ENCODE data around the gene TPSD1. TPM values are rescaled to one million over a fixed set of nuclear protein-coding genes. Genes with fewer than 3 reads are reported as not detected.
A peak's percentile ranks its signal among the peaks of the same experiment; 100 is the strongest.
"Not testable (repeated sequence)": the region's sequence is repeated elsewhere in the genome, so short reads cannot be mapped to it uniquely, and the experiment has no call there.

The TPSD1 gene
- total RNA-seq, 5 donors from 2014 or later (not counting 1 experiment from before 2014, with no cell fraction given), result 0.28 to 0.40 (median 0.31) TPM; not detected in 1

DNA sequence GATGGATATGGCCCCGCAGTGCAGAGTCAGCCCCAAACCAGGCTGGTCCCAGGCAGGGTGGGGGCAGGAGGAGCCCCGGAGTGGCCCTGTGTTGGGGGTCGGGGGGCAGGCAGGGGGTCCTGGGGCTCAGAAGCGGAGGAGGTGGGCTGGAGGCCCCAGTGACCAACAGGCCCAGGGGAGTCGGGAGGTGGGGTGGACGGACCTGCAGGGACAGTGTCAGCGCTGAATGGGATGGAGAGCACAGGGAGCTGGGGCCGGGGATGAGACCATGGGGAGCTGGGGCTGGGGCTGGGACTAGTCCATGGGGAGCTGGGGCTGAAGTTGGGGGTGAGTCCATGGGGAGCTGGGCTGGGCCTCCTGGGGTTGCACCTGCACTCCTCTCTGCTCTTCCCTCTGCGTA, 16.3 kb upstream of the TPSD1 start:
- H3K36me3 Mint-ChIP-seq; H3K4me3 Mint-ChIP-seq; H3K4me1 ChIP-seq (ENCODE audit: control insufficient read depth in 1 of 2, extremely low read depth in 1 of 2, insufficient read depth in 2 of 2, low read length in 2 of 2); H3K27ac Mint-ChIP-seq; H3K36me3 ChIP-seq (ENCODE audit: control insufficient read depth in 2 of 2, extremely low read depth in 1 of 2, insufficient read depth in 1 of 2, low read length in 1 of 2); ATAC-seq (replicated peaks in 1 of 4); H3K27me3 Mint-ChIP-seq; H3K27ac ChIP-seq (ENCODE audit: low read length); H3K4me1 Mint-ChIP-seq; H3K27me3 ChIP-seq (replicated peaks in 1 of 2; ENCODE audit: control insufficient read depth in 2 of 2, extremely low read depth in 1 of 2, insufficient read depth in 2 of 2, low read length in 1 of 2); CTCF ChIA-PET; H3K9me3 Mint-ChIP-seq; H3K4me3 ChIP-seq (ENCODE audit: control insufficient read depth in 1 of 2, extremely low read depth in 1 of 2, low read length in 1 of 2); H3K9me3 ChIP-seq; POLR2A ChIA-PET: not testable (repeated sequence)
- DNase-seq, result peak in 2 of 35 experiments; percentile 2 to 8
- 70% methylated on average over 4 of the region's 9 CpGs for WGBS (ENCODE audit: insufficient coverage)

DNA sequence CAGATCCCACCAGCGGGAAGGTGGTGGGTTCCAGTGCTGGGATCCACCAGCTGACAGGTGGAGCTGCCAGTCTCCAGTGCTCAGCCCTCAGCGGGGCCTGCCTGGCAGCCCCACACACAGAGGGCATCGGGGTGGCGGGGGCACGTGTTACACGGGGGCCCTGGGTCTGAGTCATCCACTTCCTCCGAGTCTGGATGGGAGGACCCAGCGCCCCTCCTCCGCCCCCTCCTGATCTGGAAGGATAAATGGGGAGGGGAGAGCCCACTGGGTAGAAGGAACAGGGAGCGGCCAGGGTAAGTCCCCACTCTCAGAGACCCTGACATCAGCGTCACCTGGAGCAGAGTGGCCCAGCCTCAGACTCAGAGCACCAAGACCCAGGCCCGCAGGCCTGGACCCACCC, 15.4 kb upstream of the TPSD1 start, which contains the start of gene TPSAB1:
TSS of gene TPSAB1 (plus strand) at position 270 of the 400 bp plus-strand sequence. CDS start 234 bp downstream, outside the sequence.
- H3K27ac ChIP-seq (ENCODE audit: low read length); H3K4me1 Mint-ChIP-seq; H3K4me1 ChIP-seq (ENCODE audit: control insufficient read depth in 1 of 2, extremely low read depth in 1 of 2, insufficient read depth in 2 of 2, low read length in 2 of 2); ATAC-seq (replicated peaks in 1 of 4); H3K9me3 Mint-ChIP-seq; H3K4me3 ChIP-seq (ENCODE audit: control insufficient read depth in 1 of 2, extremely low read depth in 1 of 2, low read length in 1 of 2); H3K36me3 Mint-ChIP-seq; H3K9me3 ChIP-seq; H3K4me3 Mint-ChIP-seq; POLR2A ChIA-PET; H3K27ac Mint-ChIP-seq; H3K36me3 ChIP-seq (ENCODE audit: control insufficient read depth in 2 of 2, extremely low read depth in 1 of 2, insufficient read depth in 1 of 2, low read length in 1 of 2); CTCF ChIA-PET; H3K27me3 Mint-ChIP-seq: not testable (repeated sequence)
- DNase-seq, result peak in 1 of 35 experiments; percentile 2
- H3K27me3 ChIP-seq (replicated peaks in 1 of 2; ENCODE audit: control insufficient read depth in 2 of 2, extremely low read depth in 1 of 2, insufficient read depth in 2 of 2, low read length in 1 of 2), result peaks cover 0 to 13% of the 10 kb centered on the region in 2 experiments
- no CpG with 5 or more reads among the region's 12 CpGs for WGBS (ENCODE audit: insufficient coverage)

DNA sequence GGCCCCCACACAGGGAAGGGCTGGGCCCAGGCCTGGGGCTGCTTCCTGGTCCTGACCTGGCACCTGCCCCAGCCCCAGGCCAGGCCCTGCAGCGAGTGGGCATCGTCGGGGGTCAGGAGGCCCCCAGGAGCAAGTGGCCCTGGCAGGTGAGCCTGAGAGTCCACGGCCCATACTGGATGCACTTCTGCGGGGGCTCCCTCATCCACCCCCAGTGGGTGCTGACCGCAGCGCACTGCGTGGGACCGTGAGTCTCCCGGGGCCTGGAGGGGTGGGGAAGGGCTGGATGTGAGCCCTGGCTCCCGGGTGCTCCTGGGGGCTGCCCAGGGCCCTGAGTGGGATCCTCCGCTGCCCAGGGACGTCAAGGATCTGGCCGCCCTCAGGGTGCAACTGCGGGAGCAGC, 14.8 kb upstream of the TPSD1 start:
- H3K27me3 Mint-ChIP-seq; H3K9me3 Mint-ChIP-seq; ATAC-seq (replicated peaks in 1 of 4); POLR2A ChIA-PET; H3K9me3 ChIP-seq; DNase-seq; CTCF ChIA-PET; H3K36me3 ChIP-seq (ENCODE audit: control insufficient read depth in 2 of 2, extremely low read depth in 1 of 2, insufficient read depth in 1 of 2, low read length in 1 of 2); H3K27ac Mint-ChIP-seq; H3K4me3 ChIP-seq (ENCODE audit: control insufficient read depth in 1 of 2, extremely low read depth in 1 of 2, low read length in 1 of 2); H3K27ac ChIP-seq (ENCODE audit: low read length); H3K4me1 Mint-ChIP-seq; H3K4me3 Mint-ChIP-seq; H3K36me3 Mint-ChIP-seq: not testable (repeated sequence)
- WGBS (ENCODE audit: insufficient coverage), result no CpG with 5 or more reads among the region's 15 CpGs
- H3K4me1 ChIP-seq (ENCODE audit: control insufficient read depth in 1 of 2, extremely low read depth in 1 of 2, insufficient read depth in 2 of 2, low read length in 2 of 2), result peaks cover 0 to 11% of the 10 kb centered on the region in 2 experiments
- peaks cover 0 to 17% of the 10 kb centered on the region in 2 experiments for H3K27me3 ChIP-seq (replicated peaks in 1 of 2; ENCODE audit: control insufficient read depth in 2 of 2, extremely low read depth in 1 of 2, insufficient read depth in 2 of 2, low read length in 1 of 2)

DNA sequence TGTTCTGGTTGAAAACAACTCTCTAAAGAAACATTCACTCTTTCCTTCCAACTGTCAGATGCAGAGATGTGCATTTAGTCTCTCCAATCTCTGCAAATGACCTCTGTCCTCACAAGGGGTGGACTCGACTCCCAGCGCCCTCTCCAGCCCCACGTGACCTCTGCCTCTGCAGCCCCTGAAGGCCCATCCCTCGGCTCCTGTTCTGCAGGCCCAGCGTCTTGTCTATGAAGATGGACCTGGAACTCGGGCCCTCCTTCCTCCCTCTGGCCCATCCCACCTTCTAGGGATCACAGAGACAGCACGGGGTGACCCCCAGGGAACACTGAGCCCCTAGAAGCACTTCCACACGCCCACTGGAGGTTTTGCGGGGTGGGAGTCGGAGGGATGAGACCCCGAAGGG, 12.5 kb upstream of the TPSD1 start:
- ATAC-seq (replicated peaks in 1 of 4); H3K36me3 ChIP-seq (ENCODE audit: control insufficient read depth in 2 of 2, extremely low read depth in 1 of 2, insufficient read depth in 1 of 2, low read length in 1 of 2); H3K4me1 Mint-ChIP-seq; H3K27ac Mint-ChIP-seq; H3K9me3 Mint-ChIP-seq; CTCF ChIA-PET; H3K36me3 Mint-ChIP-seq; H3K27ac ChIP-seq (ENCODE audit: low read length); H3K27me3 Mint-ChIP-seq; H3K9me3 ChIP-seq; H3K4me3 Mint-ChIP-seq; DNase-seq; POLR2A ChIA-PET; H3K4me3 ChIP-seq (ENCODE audit: control insufficient read depth in 1 of 2, extremely low read depth in 1 of 2, low read length in 1 of 2): not testable (repeated sequence)
- Histone ChIP-seq H3K27me3 (replicated peaks in 1 of 2; ENCODE audit: control insufficient read depth in 2 of 2, extremely low read depth in 1 of 2, insufficient read depth in 2 of 2, low read length in 1 of 2) (peaks cover 0 to 25% of the 10 kb centered on the region in 2 experiments), H3K4me1 (ENCODE audit: control insufficient read depth in 1 of 2, extremely low read depth in 1 of 2, insufficient read depth in 2 of 2, low read length in 2 of 2) (peaks cover 0 to 11% of the 10 kb centered on the region in 2 experiments)
- WGBS (ENCODE audit: insufficient coverage), result no CpG with 5 or more reads among the region's 11 CpGs

DNA sequence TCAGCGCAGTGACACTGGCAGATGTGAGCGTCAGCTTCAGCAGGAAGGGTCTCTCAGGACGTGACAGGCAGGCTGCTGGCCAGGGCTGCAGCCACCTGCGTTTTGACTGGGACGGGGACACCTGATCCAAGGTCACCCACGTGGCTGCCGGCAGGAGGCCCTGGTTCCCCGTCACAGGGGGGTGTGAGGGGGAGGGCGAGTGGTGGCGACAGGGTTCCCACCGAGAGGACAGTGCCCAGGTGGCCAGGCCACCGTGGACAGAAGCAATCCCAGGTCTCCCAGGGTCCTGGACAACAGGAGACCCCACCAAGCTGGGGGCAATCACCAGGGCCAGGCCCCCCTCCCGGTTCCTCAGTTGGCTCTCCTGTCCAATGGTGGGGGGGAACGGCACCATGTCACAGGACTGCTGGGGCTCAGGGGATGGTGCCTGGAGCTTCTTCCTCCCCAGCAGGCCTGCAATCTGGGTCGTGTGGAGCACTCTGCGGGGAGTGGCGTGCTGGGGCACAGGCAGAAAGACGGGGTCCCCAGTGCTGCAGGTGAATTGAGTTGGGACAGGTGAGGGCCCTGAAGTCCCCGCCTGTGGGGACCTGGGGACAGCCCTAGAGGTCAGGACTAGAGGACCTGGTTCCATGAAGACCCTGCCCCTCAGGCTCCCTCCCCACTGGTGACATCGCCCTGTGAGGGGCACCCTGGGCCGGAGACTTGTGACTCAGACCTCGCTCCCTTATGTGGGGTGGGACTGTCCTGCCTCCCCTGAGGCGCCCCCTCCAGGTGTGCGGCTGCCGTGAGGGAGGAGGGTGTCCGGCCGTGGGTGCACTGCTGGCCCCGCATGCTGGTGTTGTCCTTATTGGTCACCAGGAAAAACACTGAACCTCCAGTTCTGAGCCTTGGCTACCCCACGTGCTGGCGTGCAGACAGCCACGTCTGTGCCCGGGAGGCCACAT, 11.7 kb upstream of the TPSD1 start:
- DNase-seq; H3K27ac ChIP-seq (ENCODE audit: low read length); H3K4me3 Mint-ChIP-seq; ATAC-seq (replicated peaks in 1 of 4); H3K36me3 ChIP-seq (ENCODE audit: control insufficient read depth in 2 of 2, extremely low read depth in 1 of 2, insufficient read depth in 1 of 2, low read length in 1 of 2); POLR2A ChIA-PET; H3K4me1 Mint-ChIP-seq; H3K9me3 Mint-ChIP-seq; H3K27ac Mint-ChIP-seq; CTCF ChIA-PET; H3K36me3 Mint-ChIP-seq; H3K27me3 Mint-ChIP-seq; H3K4me3 ChIP-seq (ENCODE audit: control insufficient read depth in 1 of 2, extremely low read depth in 1 of 2, low read length in 1 of 2); H3K9me3 ChIP-seq: not testable (repeated sequence)
- Histone ChIP-seq H3K27me3 (replicated peaks in 1 of 2; ENCODE audit: control insufficient read depth in 2 of 2, extremely low read depth in 1 of 2, insufficient read depth in 2 of 2, low read length in 1 of 2) (peaks cover 0 to 24% of the 10 kb centered on the region in 2 experiments), H3K4me1 (ENCODE audit: control insufficient read depth in 1 of 2, extremely low read depth in 1 of 2, insufficient read depth in 2 of 2, low read length in 2 of 2) (peaks cover 0 to 11% of the 10 kb centered on the region in 2 experiments)
- 69% methylated on average over 12 of the region's 32 CpGs for WGBS (ENCODE audit: insufficient coverage)

DNA sequence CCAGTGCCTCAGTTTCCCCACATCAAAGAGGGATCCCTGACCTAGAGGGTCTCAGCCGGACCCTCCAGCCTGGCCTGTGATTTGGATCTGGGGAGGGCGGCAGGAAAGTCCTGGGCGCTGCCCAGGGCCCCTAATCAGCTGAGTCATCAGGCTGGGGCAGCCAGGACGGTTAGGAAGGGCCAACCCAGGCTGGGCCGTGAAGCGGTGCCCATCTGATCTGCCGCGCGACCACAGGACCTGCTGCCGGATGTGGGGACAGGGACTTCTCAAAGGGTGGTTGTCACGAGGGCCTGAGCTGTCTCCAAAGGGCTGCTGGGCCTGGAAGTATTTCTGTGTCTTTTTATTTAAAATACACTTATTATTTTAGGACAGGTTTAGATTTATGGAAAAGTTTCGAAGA, 11.0 kb upstream of the TPSD1 start:
- H3K4me3 ChIP-seq (ENCODE audit: control insufficient read depth in 1 of 2, extremely low read depth in 1 of 2, low read length in 1 of 2), result no peak overlapping the region
- H3K36me3 Mint-ChIP-seq, result no peaks in the 10 kb centered on the region
- ChIA-PET POLR2A (no interaction called here), CTCF (no interaction called here)
- H3K4me1 ChIP-seq (ENCODE audit: control insufficient read depth in 1 of 2, extremely low read depth in 1 of 2, insufficient read depth in 2 of 2, low read length in 2 of 2), result peaks cover 0 to 11% of the 10 kb centered on the region in 2 experiments
- WGBS (ENCODE audit: insufficient coverage), result 60% methylated on average over 5 of the region's 12 CpGs
- H3K9me3 ChIP-seq, result no peaks in the 10 kb centered on the region
- ATAC-seq (replicated peaks in 1 of 4) (peak in 2 of 4 experiments; percentile 35 to 42), DNase-seq (peak in 8 of 35 experiments; percentile 13 to 35 (median 20))
- H3K27ac Mint-ChIP-seq, result no peak overlapping the region
- H3K27me3 ChIP-seq (replicated peaks in 1 of 2; ENCODE audit: control insufficient read depth in 2 of 2, extremely low read depth in 1 of 2, insufficient read depth in 2 of 2, low read length in 1 of 2), result peaks cover 0 to 24% of the 10 kb centered on the region in 2 experiments
- no peak overlapping the region for H3K27ac ChIP-seq (ENCODE audit: low read length)
- no peak overlapping the region for H3K4me3 Mint-ChIP-seq
- peaks cover 0 to 5% (median 0%) of the 10 kb centered on the region in 3 donors for H3K4me1 Mint-ChIP-seq
- H3K36me3 ChIP-seq (ENCODE audit: control insufficient read depth in 2 of 2, extremely low read depth in 1 of 2, insufficient read depth in 1 of 2, low read length in 1 of 2), result no peaks in the 10 kb centered on the region
- H3K9me3 Mint-ChIP-seq, result no peaks in the 10 kb centered on the region
- H3K27me3 Mint-ChIP-seq, result peaks cover 0 to 9% of the 10 kb centered on the region in 2 donors
